GM18867 (cell line): ENCODE data around the gene TKTL1.
A peak's percentile ranks its signal among the peaks of the same experiment; 100 is the strongest.
"Not testable (repeated sequence)": the region's sequence is repeated elsewhere in the genome, so short reads cannot be mapped to it uniquely, and the experiment has no call there.

ENCODE experiments used
- ATAC-seq: cut with Tn5 transposase; IDR thresholded peaks from one replicate; pipeline ENCODE4 v1.9.1; 2021; ENCODE audit warnings: mild to moderate bottlenecking, moderate library complexity; ENCODE audit not compliant: unreplicated experiment

Gene TKTL1

GRCh38 chrX:154341399-154342298, 46.1 kb downstream of the TKTL1 start:
- peak; percentile 72 for ATAC-seq

- ATAC-seq = not testable (repeated sequence)
Measured at GRCh38 chrX:154343063-154343462, 47.5 kb downstream of the TKTL1 start.

- peak; percentile 24 for ATAC-seq
Measured at GRCh38 chrX:154343620-154344019, 48.0 kb downstream of the TKTL1 start.

- no peak for ATAC-seq
Measured at GRCh38 chrX:154348114-154348531, 52.5 kb downstream of the TKTL1 start.

- ATAC-seq = no peak
Measured at GRCh38 chrX:154348646-154349358, 53.2 kb downstream of the TKTL1 start.

- ATAC-seq = no peak
Measured at GRCh38 chrX:154349359-154349935, 53.9 kb downstream of the TKTL1 start.

GRCh38 chrX:154349979-154350378, 54.4 kb downstream of the TKTL1 start:
- ATAC-seq = no peak

GRCh38 chrX:154350429-154351182, 55.0 kb downstream of the TKTL1 start:
- ATAC-seq = no peak

GRCh38 chrX:154351183-154352011, 55.8 kb downstream of the TKTL1 start:
- no peak for ATAC-seq

- ATAC-seq = no peak
Measured at GRCh38 chrX:154352012-154352401, 56.4 kb downstream of the TKTL1 start.

- ATAC-seq = no peak
Measured at GRCh38 chrX:154352466-154352865, 56.9 kb downstream of the TKTL1 start.

- no peak for ATAC-seq
Measured at GRCh38 chrX:154353172-154353843, 57.7 kb downstream of the TKTL1 start.

- ATAC-seq = no peak
Measured at GRCh38 chrX:154354013-154354412, 58.4 kb downstream of the TKTL1 start.

- ATAC-seq = no peak
Measured at GRCh38 chrX:154354516-154354915, 58.9 kb downstream of the TKTL1 start.

GRCh38 chrX:154355094-154355775, 59.6 kb downstream of the TKTL1 start:
- no peak for ATAC-seq

GRCh38 chrX:154355776-154356140, 60.2 kb downstream of the TKTL1 start:
- no peak for ATAC-seq

- no peak for ATAC-seq
Measured at GRCh38 chrX:154356596-154356995, 61.0 kb downstream of the TKTL1 start.

GRCh38 chrX:154357205-154357604, 61.6 kb downstream of the TKTL1 start:
- ATAC-seq = no peak

- no peak for ATAC-seq
Measured at GRCh38 chrX:154358011-154358410, 62.4 kb downstream of the TKTL1 start.
